NCI-H2107 treated with DMSO at 0.1 percent for 48 hours (cell line): Measurements from ENCODE around the gene TEX19.

ENCODE experiments used
- DNase-seq: peaks from one replicate; lab custom pipeline; 2025; ENCODE audit not compliant: unreplicated experiment; lab: John Stamatoyannopoulos, UW

TEX19 gene

GRCh38 chr17:82388223-82388921 lies 29.3 kb downstream of the TEX19 start:
- DNase-seq = no peak

GRCh38 chr17:82388922-82389283 lies 29.9 kb downstream of the TEX19 start:
- no peak for DNase-seq

GRCh38 chr17:82389379-82389778 lies 30.3 kb downstream of the TEX19 start:
- DNase-seq = no peak

- DNase-seq = no peak
These were observed 31.2 kb downstream of the TEX19 start for GRCh38 chr17:82390015-82390859.

GRCh38 chr17:82390860-82391435 lies 31.9 kb downstream of the TEX19 start:
- DNase-seq = no peak

- no peak for DNase-seq
These were observed 32.5 kb downstream of the TEX19 start for GRCh38 chr17:82391496-82392066.

- DNase-seq = no peak
These were observed 33.3 kb downstream of the TEX19 start for GRCh38 chr17:82392209-82392920.

- DNase-seq = no peak
These were observed 33.9 kb downstream of the TEX19 start for GRCh38 chr17:82392941-82393340.

GRCh38 chr17:82394278-82394677 lies 35.2 kb downstream of the TEX19 start:
- no peak for DNase-seq

- no peak for DNase-seq
These were observed 37.8 kb downstream of the TEX19 start for GRCh38 chr17:82396601-82397435.

GRCh38 chr17:82397449-82398335 lies 38.6 kb downstream of the TEX19 start:
- no peak for DNase-seq

GRCh38 chr17:82399041-82399441 lies 40.0 kb downstream of the TEX19 start:
- DNase-seq = no peak

- DNase-seq = peak; percentile 54
These were observed 40.6 kb downstream of the TEX19 start for GRCh38 chr17:82399601-82400101.

- no peak for DNase-seq
These were observed 41.2 kb downstream of the TEX19 start for GRCh38 chr17:82400206-82400605.

GRCh38 chr17:82400830-82401229 lies 41.8 kb downstream of the TEX19 start:
- no peak for DNase-seq

GRCh38 chr17:82402865-82403264 lies 43.8 kb downstream of the TEX19 start:
- no peak for DNase-seq

- no peak for DNase-seq
These were observed 44.9 kb downstream of the TEX19 start for GRCh38 chr17:82403662-82404660.

GRCh38 chr17:82405051-82405450 lies 46.0 kb downstream of the TEX19 start:
- no peak for DNase-seq
